Testis (tissue), 3 donors: ENCODE results near the gene MOV10. TPM values are rescaled to one million over a fixed set of nuclear protein-coding genes. Genes with fewer than 3 reads are reported as not detected.

Source experiments
- DNase-seq: peaks from one replicate; pipeline ENCODE4 v3.0.0-alpha.2; 2019
- H3K27ac ChIP-seq, 2 donors: fragments of 200-600 bp; sonication (generic); one replicate each; pipeline ENCODE4 v1.5.1; 2019
- H3K27me3 ChIP-seq: fragments of 200-600 bp; sonication (generic); one replicate; pipeline ENCODE4 v1.5.1; 2019
- H3K36me3 ChIP-seq: fragments of 200-600 bp; sonication (generic); one replicate; pipeline ENCODE4 v1.5.1; 2017; ENCODE audit warnings: low read depth; ENCODE audit errors: missing control alignments
- H3K4me1 ChIP-seq: fragments of 200-600 bp; sonication (generic); one replicate; pipeline ENCODE4 v1.5.1; 2019
- H3K4me3 ChIP-seq, 2 donors: fragments of 200-600 bp; sonication (generic); one replicate each; pipeline ENCODE4 v1.5.1; 2017 to 2019
- H3K9me3 ChIP-seq: fragments of 200-600 bp; sonication (generic); one replicate; pipeline ENCODE4 v1.5.1; 2017
- CTCF ChIP-seq, 3 experiments: fragments of 450-650 bp in 2 of 3; fragments of 200-600 bp in 1 of 3; sonication (generic) in 1 of 3; IDR thresholded peaks; one replicate each; pipeline ENCODE4 v1.5.1; 2016 to 2019; ENCODE audit warnings: antibody characterized with exemption in 3 of 3, mild to moderate bottlenecking in 2 of 3, moderate library complexity in 1 of 3
- POLR2A ChIP-seq: fragments of 450-650 bp; IDR thresholded peaks from one replicate; pipeline ENCODE4 v1.6.1; 2017; ENCODE audit warnings: antibody characterized with exemption, mild to moderate bottlenecking, moderate library complexity
- WGBS, 2 donors: methylation state at CpG; one replicate each; pipeline ENCODE4 v1.1.5; 2018; 5-methylcytosine and 5-hydroxymethylcytosine counted together
- intact Hi-C: fragments of 100-400 bp; cut with DNase I; formaldehyde crosslinking; loops from one replicate; pipeline ENCODE4 v1.15.1; 2023; ENCODE audit warnings: low total_unique reads
- polyA plus RNA-seq: library from polyadenylated mRNA; stranded (reverse); fragments of 350-450 nt; fragmentation: Illumina TruSeq; extraction: RNeasy Lipid Tissue Mini Kit (QIAGEN cat#74804); gene quantifications from one replicate; pipeline ENCODE4 v1.2.3, GENCODE V29; 2014; ENCODE audit warnings: low read depth, low replicate concordance; ENCODE audit not compliant: insufficient read depth
- total RNA-seq, 2 donors: library from RNA; depleted of rRNA; stranded (reverse); fragments of >200 nt; gene quantifications; one replicate each; pipeline ENCODE4 v1.2.3, GENCODE V29; 2016

Gene MOV10
- total and polyA plus RNA-seq, 3 donors from 2014 or later, result 137 to 245 (median 240) TPM

DNA sequence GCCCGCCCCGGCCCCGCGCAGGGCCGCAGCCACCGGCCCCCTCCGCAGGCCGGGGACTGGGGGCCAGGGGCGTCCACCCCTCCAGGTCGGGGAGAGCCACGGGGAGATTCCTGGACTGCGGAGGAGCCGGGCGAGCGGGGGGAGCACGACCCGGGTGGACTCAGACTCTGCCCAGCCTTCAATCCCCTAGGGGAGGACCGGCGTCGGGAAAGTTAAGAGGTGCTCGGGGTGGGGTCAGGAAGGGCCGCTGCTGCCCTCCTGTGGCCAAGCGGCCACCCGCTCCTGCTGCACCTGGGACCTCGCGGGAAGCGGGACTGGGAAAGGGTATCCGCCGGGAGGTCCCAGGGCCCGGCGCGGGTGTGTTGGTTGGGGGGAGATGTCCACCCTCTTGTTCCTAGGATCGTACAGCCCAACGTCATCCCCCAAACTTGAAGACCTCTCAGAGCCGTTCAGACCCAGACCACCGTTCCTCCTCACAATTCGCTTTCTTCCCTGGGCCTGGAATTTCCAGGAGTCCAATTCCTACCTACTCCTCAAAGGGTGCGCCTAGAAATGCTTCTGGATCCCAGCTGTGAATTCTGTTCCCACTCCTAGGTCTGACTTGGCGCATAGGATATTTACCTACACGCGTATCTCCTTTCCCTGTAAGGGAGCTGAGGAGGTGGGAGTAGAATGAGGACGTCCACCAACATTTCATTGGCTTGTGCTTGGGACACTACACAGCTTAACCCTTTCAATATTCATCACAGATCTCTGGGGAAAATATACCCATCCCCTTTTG lies 33.0 kb downstream of the MOV10 start:
- peak; percentile 93 for DNase-seq
- WGBS, 2 donors, result 4 to 12% methylated on average over 9 to 25 of the region's 42 CpGs
- H3K4me3 ChIP-seq, result peak overlapping the region; percentile 92 to 96
- no peaks in the 10 kb centered on the region for H3K27me3 ChIP-seq
- H3K36me3 ChIP-seq, result no peaks in the 10 kb centered on the region
- H3K4me1 ChIP-seq, result peaks cover 40% of the 10 kb centered on the region
- H3K27ac ChIP-seq, result peak overlapping the region; percentile 50 to 97
- intact Hi-C loops, result loop anchor here (2.0 to 5.0 kb wide), 3 partner anchors 89 to 310 kb away; partner anchors contain the start of genes CAPZA1, CTTNBP2NL and ST7L
- H3K9me3 ChIP-seq, result no peaks in the 10 kb centered on the region
- TF ChIP-seq POLR2A (no peak), CTCF (IDR thresholded peaks at IDR 0.05) (peak; percentile 81 to 90 (median 89))

- H3K4me1 ChIP-seq, result peaks cover 33% of the 10 kb centered on the region
- intact Hi-C loops, result loop anchor here (5.0 kb wide), 2 partner anchors 206 to 311 kb away; partner anchors contain the start of gene CTTNBP2NL
- TF ChIP-seq CTCF (IDR thresholded peaks at IDR 0.05) (no peak), POLR2A (no peak)
- WGBS, 2 donors, result 67 to 79% methylated on average over 6 of the region's 6 CpGs
- H3K9me3 ChIP-seq, result no peaks in the 10 kb centered on the region
- no peak for DNase-seq
- no peaks in the 10 kb centered on the region for H3K36me3 ChIP-seq
- H3K4me3 ChIP-seq, result peak overlapping the region in 1 of 2 donors; percentile 96
- H3K27me3 ChIP-seq, result no peaks in the 10 kb centered on the region
- peak overlapping the region in 1 of 2 donors; percentile 97 for H3K27ac ChIP-seq
Measured at GRCh38 chr1:112708002-112708448, 33.6 kb downstream of the MOV10 start.

- 92 to 95% methylated on average over 3 of the region's 3 CpGs for WGBS, 2 donors
- H3K4me3 ChIP-seq, result no peak overlapping the region
- DNase-seq, result no peak
- H3K4me1 ChIP-seq, result peaks cover 30% of the 10 kb centered on the region
- intact Hi-C loops, result loop anchor here (5.0 kb wide), 2 partner anchors 206 to 311 kb away; partner anchors contain the start of gene CTTNBP2NL
- H3K36me3 ChIP-seq, result no peaks in the 10 kb centered on the region
- TF ChIP-seq CTCF (IDR thresholded peaks at IDR 0.05) (no peak), POLR2A (no peak)
- no peaks in the 10 kb centered on the region for H3K9me3 ChIP-seq
- no peak overlapping the region for H3K27ac ChIP-seq
- H3K27me3 ChIP-seq, result no peaks in the 10 kb centered on the region
Measured at GRCh38 chr1:112708489-112708888, 34.0 kb downstream of the MOV10 start.

DNA sequence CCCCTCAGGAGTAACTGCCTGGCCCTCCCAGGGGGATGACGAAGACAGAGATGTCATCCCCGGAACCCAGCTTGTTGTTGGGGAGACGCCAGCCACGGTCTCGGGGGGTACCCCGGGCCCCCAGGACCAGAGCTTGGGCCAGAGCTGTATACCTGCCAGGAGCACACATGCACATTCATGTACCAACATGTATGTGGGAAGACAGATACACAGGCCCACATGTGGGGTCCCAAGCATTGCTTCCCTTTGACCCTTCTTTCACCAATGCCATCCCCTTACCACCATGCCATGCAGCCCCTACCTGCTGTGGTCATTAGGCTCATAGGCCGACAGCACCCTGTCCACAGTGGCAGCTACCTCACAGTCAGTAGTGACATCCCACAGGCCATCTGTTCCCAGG lies 35.7 kb downstream of the MOV10 start:
- Histone ChIP-seq H3K27me3 (no peaks in the 10 kb centered on the region), H3K36me3 (no peaks in the 10 kb centered on the region), H3K4me3 (no peak overlapping the region), H3K9me3 (no peaks in the 10 kb centered on the region), H3K4me1 (peaks cover 25% of the 10 kb centered on the region), H3K27ac (no peak overlapping the region)
- no peak for DNase-seq
- WGBS, 2 donors, result 98 to 99% methylated on average over 6 to 7 of the region's 7 CpGs
- no peak for TF ChIP-seq CTCF (IDR thresholded peaks at IDR 0.05)
- TF ChIP-seq POLR2A, result no peak
- intact Hi-C loops, result no loop called here
